ENCODE measurements around the gene NDUFS2. TPM values are rescaled to one million over a fixed set of nuclear protein-coding genes. Genes with fewer than 3 reads are reported as not detected.

NDUFS2 gene
- total RNA-seq, result 87.7 and 96.5 TPM in 2 replicates

GRCh38 chr1:161201836-161202712 is at the start of gene NDUFS2:
TSS of gene NDUFS2 (plus strand) at chr1:161202367. CDS start at chr1:161202386, 19 bp downstream.

GRCh38 chr1:161153682-161154337 is 48.4 kb upstream of the NDUFS2 start, which contains the start of gene UFC1:
TSS of gene UFC1 (plus strand) at chr1:161153978. CDS start at chr1:161153998, 20 bp downstream.

GRCh38 chr1:161159087-161159912 is 42.9 kb upstream of the NDUFS2 start, which contains the start of gene USP21:
TSS of gene USP21 (plus strand) at chr1:161159500. CDS start at chr1:161160641, 1,141 bp downstream.

GRCh38 chr1:161165742-161166668 is 36.2 kb upstream of the NDUFS2 start, which contains the start of gene PPOX:
TSS of gene PPOX (plus strand) at chr1:161166426. CDS start at chr1:161166848, 422 bp downstream.

DNA sequence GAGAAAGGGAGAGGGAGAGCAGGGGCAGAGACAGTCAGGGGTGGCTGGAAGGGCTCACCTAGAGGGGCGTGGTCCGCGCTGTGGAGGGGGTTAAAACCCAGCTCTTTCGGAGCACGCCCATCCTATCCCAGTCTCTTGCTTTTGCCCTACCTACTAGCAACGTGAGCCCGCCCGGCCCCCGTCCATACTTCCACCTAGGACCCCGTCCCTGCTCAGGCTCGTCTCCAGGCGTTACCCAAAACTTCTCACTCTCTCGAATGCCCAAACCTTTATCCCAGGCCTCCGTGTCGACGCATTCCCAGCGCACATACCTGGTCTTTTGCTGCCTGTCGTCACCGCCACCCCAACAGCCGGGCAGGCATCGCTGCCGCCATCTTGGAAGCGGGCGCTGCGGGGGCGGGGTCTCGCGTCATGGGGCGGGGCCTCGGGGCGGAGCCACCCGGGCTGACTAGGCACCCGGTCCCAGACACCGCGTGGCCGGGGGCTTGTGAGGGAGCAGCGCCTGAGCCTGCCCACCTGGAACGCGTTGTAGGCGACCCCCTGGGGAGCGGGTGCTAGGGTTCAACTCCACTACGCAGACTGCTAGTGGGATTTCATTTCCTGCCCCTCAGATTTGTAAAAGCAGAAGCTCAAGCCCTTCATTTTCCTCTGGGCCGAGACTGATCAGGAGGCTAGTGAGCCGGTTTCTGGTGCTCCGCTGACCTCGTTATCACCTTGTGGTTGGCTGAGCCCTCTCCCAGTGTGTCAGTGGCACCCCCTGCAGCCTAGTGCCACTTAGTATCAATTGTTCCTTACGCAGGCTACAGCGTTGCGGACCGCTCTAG is 24.8 kb upstream of the NDUFS2 start, which contains the start of gene B4GALT3:
B4GALT3 (minus strand) TSS at position 396 of the 824 bp plus-strand sequence. CDS start 1,447 bp downstream, outside the sequence.

DNA sequence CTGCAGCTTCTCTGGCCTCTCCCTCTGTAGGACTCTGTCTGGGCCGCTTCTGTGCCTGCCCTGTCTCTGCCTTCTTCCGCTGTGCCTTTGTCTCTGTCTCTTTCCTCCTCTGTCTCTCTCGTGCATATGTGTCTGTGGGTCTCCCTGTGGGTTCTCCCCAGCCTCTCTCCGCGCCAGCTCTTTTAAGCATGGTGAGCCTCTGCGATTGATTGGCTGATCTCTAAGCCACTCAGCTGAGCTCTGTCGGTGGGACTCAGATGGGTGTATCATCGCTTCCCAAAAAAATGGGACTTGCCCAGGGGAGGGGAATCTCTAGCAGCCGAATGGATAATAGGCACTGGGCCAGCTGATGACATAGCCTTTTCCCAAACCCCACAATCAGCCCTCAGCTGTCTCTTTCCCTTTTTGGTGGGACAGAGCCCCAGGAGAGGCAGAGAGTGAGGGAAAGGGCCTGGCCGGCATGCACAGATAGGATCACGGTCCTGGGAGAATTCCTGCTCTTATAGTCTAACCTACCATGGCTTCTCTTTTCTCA is 3.2 kb upstream of the NDUFS2 start, which contains the start of gene ADAMTS4:
ADAMTS4 (minus strand) TSS at position 158 of the 535 bp plus-strand sequence. CDS start 427 bp downstream, outside the sequence.

GRCh38 chr1:161215076-161215475 is 12.9 kb downstream of the NDUFS2 start, which contains the start of gene FCER1G:
TSS of gene FCER1G (plus strand) at chr1:161215295. CDS start at chr1:161215322, 27 bp downstream.

DNA sequence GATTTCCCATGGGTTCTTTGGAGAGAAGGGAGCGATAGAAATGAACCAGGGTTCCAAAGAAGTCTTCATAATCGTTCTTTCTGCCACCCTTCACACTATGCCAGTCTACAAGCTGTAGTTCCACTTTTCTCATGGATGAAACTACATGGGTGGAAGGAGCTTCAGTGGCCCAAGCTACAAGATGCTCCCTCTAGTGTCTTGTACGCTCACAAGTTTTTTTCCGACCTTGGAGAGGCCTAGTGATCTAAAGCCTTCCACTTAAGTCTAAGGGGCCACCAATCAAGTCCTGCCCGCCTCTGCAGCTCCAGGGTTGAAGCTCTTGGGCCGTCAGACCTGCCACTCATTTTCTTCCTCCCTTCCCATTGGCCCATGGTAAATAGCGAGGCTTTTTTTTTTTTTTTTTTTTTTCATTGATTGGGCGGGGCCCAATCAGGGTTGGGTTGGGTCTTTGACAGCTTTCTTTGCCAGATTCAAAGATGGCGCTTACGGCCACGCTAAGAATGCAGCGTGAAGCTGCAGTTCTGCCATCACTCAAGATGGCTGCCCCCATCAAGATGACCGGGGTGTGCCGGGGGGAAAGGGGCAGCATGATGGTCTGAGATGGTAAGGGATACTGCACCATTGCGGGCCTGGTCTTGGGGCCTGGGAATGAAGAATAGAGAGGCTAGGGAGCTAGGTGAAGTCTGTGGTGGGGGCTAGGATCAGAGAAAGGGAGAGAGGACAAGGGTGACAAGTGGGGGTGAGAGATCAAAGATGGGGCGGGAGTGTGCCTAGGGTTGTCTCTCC is 23.6 kb downstream of the NDUFS2 start, which contains the start of gene TOMM40L:
TOMM40L (plus strand) TSS at position 527 of the 786 bp plus-strand sequence. CDS start 430 bp downstream, outside the sequence.

DNA sequence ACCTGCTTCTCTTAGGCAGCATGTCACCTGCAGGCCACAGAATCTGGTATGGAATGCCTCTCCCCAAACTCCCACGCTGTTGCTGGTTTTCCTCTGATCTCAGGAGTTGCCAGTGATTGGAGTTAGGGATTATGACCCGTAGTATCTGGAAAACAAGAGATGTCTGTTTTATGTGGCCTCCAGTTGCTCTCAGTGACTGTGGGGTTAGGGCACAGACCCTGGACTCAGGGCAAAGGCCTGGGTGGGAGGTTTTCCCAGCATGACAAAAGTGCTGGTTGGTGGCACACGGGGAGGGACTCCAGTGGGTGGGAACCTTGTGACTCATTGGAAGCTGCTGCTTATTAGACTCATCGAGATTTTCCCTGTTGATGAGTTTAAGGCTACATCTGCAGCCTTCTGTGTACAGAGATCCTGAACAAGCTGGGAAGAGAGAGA is 35.9 kb downstream of the NDUFS2 start, which contains the start of gene NR1I3:
NR1I3 (minus strand) TSS at position 165 of the 435 bp plus-strand sequence. CDS start 1,638 bp downstream, outside the sequence.

DNA sequence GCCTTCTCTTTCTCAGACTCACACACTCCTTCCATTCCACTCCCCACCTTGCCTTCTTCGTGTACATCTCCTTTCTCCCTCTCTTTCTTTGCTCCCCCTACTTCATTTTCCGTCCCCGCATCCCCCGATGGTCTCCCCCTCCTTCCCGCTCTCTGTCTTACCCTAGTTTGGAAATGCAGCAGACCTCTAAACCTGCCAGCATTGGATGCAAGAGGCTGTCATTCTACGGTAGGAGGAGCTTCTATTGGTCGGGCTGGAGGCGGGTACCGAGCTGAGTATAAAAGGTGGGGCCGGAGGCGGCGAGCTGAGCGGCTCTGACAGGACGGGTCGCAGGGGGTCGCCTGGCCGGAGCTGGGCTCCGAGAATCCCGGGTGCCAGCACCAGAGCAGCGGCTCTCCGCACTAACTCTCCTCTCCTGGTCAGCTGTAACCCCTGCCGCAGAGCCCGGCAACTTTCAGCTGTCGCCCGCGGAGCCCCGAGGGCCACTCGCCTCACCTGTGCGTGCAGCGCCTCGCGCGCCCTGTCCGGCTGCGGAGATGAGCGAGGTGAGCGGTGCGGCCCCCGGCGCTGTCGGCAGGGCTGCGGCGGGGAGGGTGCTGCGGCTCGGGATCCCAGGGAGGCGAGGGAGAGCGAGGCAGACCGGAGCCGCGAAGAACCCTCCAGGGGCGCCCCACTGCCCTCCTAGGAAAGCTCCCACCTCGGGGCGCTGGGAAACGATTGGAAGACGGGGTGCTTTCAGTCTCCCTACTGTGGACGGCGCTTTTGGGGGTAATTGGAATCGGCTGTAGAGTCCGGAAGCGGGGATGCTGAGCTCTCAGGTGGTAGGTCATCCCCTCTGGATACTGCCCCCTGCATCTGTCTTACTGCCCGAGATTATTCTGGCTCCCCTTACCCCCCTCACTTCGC is 56.5 kb downstream of the NDUFS2 start, which contains the start of gene PCP4L1:
PCP4L1 (plus strand) TSS at position 307 of the 906 bp plus-strand sequence; CDS start at position 537, 230 bp downstream.

Other genes starting within 250 kb of the NDUFS2 start
- gene ITLN2, start 247.6 kb upstream of the NDUFS2 start, total RNA-seq, result not detected in 2 replicates
- gene F11R, start 181.2 kb upstream of the NDUFS2 start, total RNA-seq, result 117 and 131 TPM in 2 replicates
- 110 and 112 TPM in 2 replicates for gene TSTD1, start 163.4 kb upstream of the NDUFS2 start, total RNA-seq
- 39.4 and 40.9 TPM in 2 replicates for gene USF1, start 156.4 kb upstream of the NDUFS2 start, total RNA-seq
- gene ARHGAP30, start 132.5 kb upstream of the NDUFS2 start, total RNA-seq, result 0.19 and 0.28 TPM in 2 replicates
- gene NECTIN4, start 112.8 kb upstream of the NDUFS2 start, total RNA-seq, result 43.1 and 50.0 TPM in 2 replicates
- gene KLHDC9, start 104.0 kb upstream of the NDUFS2 start, total RNA-seq, result 3.3 and 6.5 TPM in 2 replicates
- 76.4 and 100 TPM in 2 replicates for gene PFDN2, start 84.3 kb upstream of the NDUFS2 start, total RNA-seq
- gene NIT1, start 84.3 kb upstream of the NDUFS2 start, total RNA-seq, result 32.2 and 35.6 TPM in 2 replicates
- gene DEDD, start 69.7 kb upstream of the NDUFS2 start, total RNA-seq, result 14.2 and 23.0 TPM in 2 replicates
- gene UFC1, start 48.4 kb upstream of the NDUFS2 start, total RNA-seq, result 43.8 and 68.1 TPM in 2 replicates
- gene USP21, start 42.9 kb upstream of the NDUFS2 start, total RNA-seq, result 10.2 and 11.5 TPM in 2 replicates
- gene PPOX, start 35.9 kb upstream of the NDUFS2 start, total RNA-seq, result 12.6 and 14.7 TPM in 2 replicates
- gene B4GALT3, start 24.9 kb upstream of the NDUFS2 start, total RNA-seq, result 31.2 and 35.7 TPM in 2 replicates
- gene ADAMTS4, start 3.3 kb upstream of the NDUFS2 start, total RNA-seq, result 0.05 and 0.07 TPM in 2 replicates
- gene FCER1G, start 12.9 kb downstream of the NDUFS2 start, total RNA-seq, result 0.42 TPM in 1 of 2 replicates, not detected in the other
- gene APOA2, start 21.3 kb downstream of the NDUFS2 start, total RNA-seq, result not detected in 2 replicates
- 11.2 and 14.1 TPM in 2 replicates for gene TOMM40L, start 23.7 kb downstream of the NDUFS2 start, total RNA-seq
- gene NR1I3, start 35.8 kb downstream of the NDUFS2 start, total RNA-seq, result not detected in 2 replicates
- 1.3 and 1.9 TPM in 2 replicates for gene PCP4L1, start 56.4 kb downstream of the NDUFS2 start, total RNA-seq
- gene MPZ, start 107.6 kb downstream of the NDUFS2 start, total RNA-seq, result 1.2 and 2.2 TPM in 2 replicates
- gene SDHC, start 112.0 kb downstream of the NDUFS2 start, total RNA-seq, result 45.1 and 53.2 TPM in 2 replicates
- gene CFAP126, start 165.5 kb downstream of the NDUFS2 start, total RNA-seq, result not detected in 2 replicates

All from airway epithelial cell (primary cell).